GM18507 (cell line): ENCODE data around the gene SFXN5.

Experiments
- DNase-seq: peaks from one replicate; pipeline ENCODE4 v3.0.0; 2011; ENCODE audit warnings: low read depth; ENCODE audit not compliant: insufficient read length; ENCODE audit errors: extremely low spot score
- FAIRE-seq: peaks from 2 replicates; lab custom pipeline; 2011; peaks lifted over from hg19 to GRCh38; lab: Jason Lieb, UNC

Gene SFXN5

GRCh38 chr2:72897785-72898584 lies 173.5 kb downstream of the SFXN5 start:
- FAIRE-seq (no peak), DNase-seq (no peak)

GRCh38 chr2:72896446-72896845 lies 175.1 kb downstream of the SFXN5 start:
- FAIRE-seq (no peak), DNase-seq (no peak)

GRCh38 chr2:72895759-72896281 lies 175.7 kb downstream of the SFXN5 start:
- DNase-seq (no peak), FAIRE-seq (no peak)

- no peak for FAIRE-seq
- DNase-seq: no peak
Measured at GRCh38 chr2:72895154-72895553, 176.4 kb downstream of the SFXN5 start.

- no peak for DNase-seq
- no peak for FAIRE-seq
Measured at GRCh38 chr2:72894514-72894913, 177.0 kb downstream of the SFXN5 start.

- FAIRE-seq (peak; percentile 83), DNase-seq (no peak)
Measured at GRCh38 chr2:72893594-72894319, 177.8 kb downstream of the SFXN5 start.

- DNase-seq: no peak
- FAIRE-seq: peak; percentile 65
Measured at GRCh38 chr2:72892506-72893173, 178.9 kb downstream of the SFXN5 start.
